ENCODE results near the gene PELI3.

Gene PELI3

GRCh38 chr11:66497206-66497605 lies 30.5 kb downstream of the PELI3 start:
- no peak for DNase-seq (ENCODE audit: low read depth, low spot score)

DNA sequence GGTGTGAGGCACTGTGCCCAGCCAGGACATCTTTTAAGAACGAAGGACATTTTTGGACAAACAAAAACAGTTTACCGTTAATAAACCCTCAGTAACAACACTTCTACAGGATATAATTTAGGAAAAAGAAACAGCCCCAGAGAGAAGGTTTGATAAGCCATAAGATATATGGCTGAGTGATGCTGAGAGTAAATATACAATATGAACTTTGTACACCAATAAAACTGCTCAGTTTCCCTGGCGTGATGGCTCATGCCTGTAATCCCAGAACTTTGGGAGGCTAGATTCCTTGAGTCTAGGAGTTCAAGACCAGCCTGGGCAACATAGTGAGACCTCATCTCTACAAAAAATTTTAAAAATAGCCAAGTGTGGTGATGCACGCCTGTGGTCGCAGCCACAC lies 31.8 kb downstream of the PELI3 start:
- no peak for DNase-seq (ENCODE audit: low read depth, low spot score)

GRCh38 chr11:66505276-66505816 lies 38.6 kb downstream of the PELI3 start:
- no peak for DNase-seq (ENCODE audit: low read depth, low spot score)

GRCh38 chr11:66509131-66509561 lies 42.4 kb downstream of the PELI3 start:
- no peak for DNase-seq (ENCODE audit: low read depth, low spot score)

DNA sequence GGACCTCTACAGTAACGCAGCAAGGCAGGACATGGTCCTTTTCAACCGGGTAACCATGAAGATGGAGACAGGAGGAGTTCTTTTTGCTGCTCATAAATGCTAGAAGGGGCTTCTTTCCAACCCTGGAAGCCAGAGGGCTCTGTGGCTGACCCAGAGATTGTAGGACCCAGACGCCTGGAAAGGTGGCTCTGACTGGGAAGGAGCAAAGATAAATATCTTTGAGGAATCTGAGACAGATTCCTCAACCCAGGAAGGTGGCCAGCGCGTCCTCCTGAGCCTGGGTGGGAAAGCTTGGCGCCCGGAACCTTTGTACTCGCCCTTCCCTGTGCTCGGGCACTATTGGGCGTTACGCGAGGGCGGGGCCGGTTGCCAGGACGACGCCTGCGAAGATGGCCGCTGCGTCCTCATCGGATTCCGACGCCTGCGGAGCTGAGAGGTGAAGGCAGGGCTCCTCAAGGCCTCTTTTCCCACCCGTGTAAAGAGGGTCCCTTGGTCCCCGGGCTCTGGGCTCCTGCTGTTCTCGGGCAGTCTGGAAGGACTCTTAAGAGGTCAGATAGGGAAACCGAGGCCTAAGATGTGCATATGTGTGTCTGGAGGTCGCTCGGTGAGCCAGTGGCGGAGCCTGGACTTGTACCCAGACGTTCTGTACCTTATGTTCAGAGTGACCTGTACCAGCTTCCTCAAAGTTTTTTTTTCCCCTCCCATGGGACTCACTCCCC lies 43.7 kb downstream of the PELI3 start, which contains the start of gene BBS1:
Gene BBS1 (plus strand): TSS at position 365 of the 719 bp plus-strand sequence. CDS start 25 bp downstream, at position 390.
- DNase-seq (ENCODE audit: low read depth, low spot score): peak; percentile 91

GRCh38 chr11:66510990-66511339 lies 44.3 kb downstream of the PELI3 start:
- DNase-seq (ENCODE audit: low read depth, low spot score): no peak

GRCh38 chr11:66523611-66524010 lies 56.9 kb downstream of the PELI3 start:
- DNase-seq (ENCODE audit: low read depth, low spot score): no peak

DNA sequence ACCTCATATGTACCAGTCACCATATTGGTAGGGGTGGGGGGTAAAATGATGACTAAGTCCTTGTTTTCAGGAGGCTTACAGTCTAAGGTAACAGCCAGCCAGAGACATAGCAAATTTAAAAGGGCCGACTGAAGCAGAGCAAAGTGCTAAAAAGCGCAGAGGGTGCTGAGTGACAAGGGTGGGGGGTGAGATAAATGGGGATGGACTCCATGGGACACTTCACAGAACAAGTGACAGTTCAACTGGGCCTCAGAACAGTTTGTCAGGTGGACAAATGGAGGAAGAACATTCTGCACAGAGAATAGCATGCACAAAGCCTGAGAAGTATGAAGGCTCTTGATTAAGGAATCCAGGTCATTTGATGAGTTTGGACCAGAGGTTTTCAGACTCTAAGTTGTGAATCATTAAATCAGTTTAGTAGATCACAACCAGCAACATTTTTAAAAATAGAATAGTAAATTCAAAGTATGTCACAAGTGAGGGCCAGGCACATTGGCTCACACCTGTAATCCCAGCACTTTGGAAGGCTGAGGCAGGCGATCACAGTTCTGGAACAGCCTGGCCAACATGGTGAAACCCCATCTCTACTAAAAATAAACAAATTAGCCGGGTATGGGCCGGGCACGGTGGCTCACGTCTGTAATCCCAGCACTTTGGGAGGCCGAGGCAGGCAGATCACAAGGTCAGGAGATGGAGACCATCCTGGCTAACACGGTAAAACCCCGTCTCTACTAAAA lies 57.8 kb downstream of the PELI3 start:
- DNase-seq (ENCODE audit: low read depth, low spot score): no peak

All from ELF-1 (cell line).